Thyroid gland (tissue), 4 donors: Measurements from ENCODE around the gene SLC35F3. TPM values are rescaled to one million over a fixed set of nuclear protein-coding genes. Genes with fewer than 3 reads are reported as not detected.

Experiments
- DNase-seq, 2 donors: peaks; one replicate each; pipeline ENCODE4 v3.0.0-alpha.2; 2019
- H3K27ac ChIP-seq, 3 donors: fragments of 200-600 bp; sonication (generic); 1 replicate in 2 of 3; 2 replicates in 1 of 3; pipeline ENCODE4 v1.5.1; 2016 to 2019; ENCODE audit warnings: mild to moderate bottlenecking in 1 of 3, moderate library complexity in 1 of 3
- H3K27me3 ChIP-seq: fragments of 200-600 bp; sonication (generic); one replicate; pipeline ENCODE4 v1.5.1; 2019
- H3K36me3 ChIP-seq, 2 donors: fragments of 200-600 bp; sonication (generic); one replicate each; pipeline ENCODE4 v1.5.1; 2016 to 2019
- H3K4me1 ChIP-seq, 2 donors: fragments of 200-600 bp; sonication (generic); one replicate each; pipeline ENCODE4 v1.5.1; 2017 to 2019
- H3K4me3 ChIP-seq, 3 donors: fragments of 200-600 bp; sonication (generic); replicated peaks in 1 of 3; 1 replicate in 2 of 3; 2 replicates in 1 of 3; pipeline ENCODE4 v1.5.1; 2016; ENCODE audit warnings: mild to moderate bottlenecking in 1 of 3
- H3K9me3 ChIP-seq: fragments of 200-600 bp; sonication (generic); one replicate; pipeline ENCODE4 v1.5.1; 2017
- POLR2A ChIP-seq, 2 donors: fragments of 450-650 bp; IDR thresholded peaks; one replicate each; pipeline ENCODE4 v1.6.1; 2017; ENCODE audit warnings: antibody characterized with exemption in 2 of 2, mild to moderate bottlenecking in 2 of 2, moderate library complexity in 1 of 2
- WGBS, 2 donors: methylation state at CpG; one replicate each; pipeline ENCODE4 v1.1.5; 2017; 5-methylcytosine and 5-hydroxymethylcytosine counted together
- intact Hi-C: fragments of 100-400 bp; cut with DNase I; formaldehyde crosslinking; loops from one replicate; pipeline ENCODE4 v1.15.1; 2023
- total RNA-seq, 4 donors: library from RNA; depleted of rRNA; stranded (reverse); fragments of >200 nt; gene quantifications; one replicate each; pipeline ENCODE4 v1.2.3, GENCODE V29; 2016
- TF ChIP-seq, protein P1 (sequence below), 6 experiments: fragments of 200-600 bp in 3 of 6; fragments of 450-650 bp in 3 of 6; sonication (generic) in 3 of 6; IDR thresholded peaks; one replicate each; pipeline ENCODE4 v1.5.1; 2016 to 2019; ENCODE audit warnings: antibody characterized with exemption in 6 of 6, mild to moderate bottlenecking in 2 of 6, inconsistent platforms in 1 of 6, moderate library complexity in 1 of 6

SLC35F3 gene
- total RNA-seq, 4 donors from 2014 or later: 0.89 to 1.9 (median 1.5) TPM; not detected in 1

DNA sequence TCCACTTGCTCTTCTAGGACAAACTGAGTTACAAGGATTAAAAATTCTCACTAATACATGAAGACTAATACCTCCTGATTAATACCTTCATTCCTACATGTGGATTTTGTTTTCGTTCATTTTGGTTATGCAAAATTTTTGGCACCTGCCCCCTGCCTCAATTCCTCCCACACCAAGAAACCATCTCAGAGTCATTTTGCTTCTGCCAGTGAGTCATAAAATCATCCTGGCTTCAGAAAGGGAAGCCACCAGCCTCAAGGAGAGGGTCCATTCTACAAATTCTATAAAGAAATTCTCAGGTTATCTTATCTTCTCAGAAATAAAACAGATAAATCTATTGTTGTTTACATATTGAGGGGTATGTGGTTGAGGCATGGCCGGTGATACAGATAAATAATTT is 365.6 kb downstream of the SLC35F3 start:
- Histone ChIP-seq H3K36me3 (no peaks in the 10 kb centered on the region), H3K27me3 (no peaks in the 10 kb centered on the region), H3K4me1 (no peaks in the 10 kb centered on the region), H3K27ac (no peak overlapping the region), H3K4me3 (no peak overlapping the region), H3K9me3 (no peaks in the 10 kb centered on the region)
- 90 to 92% methylated on average over 2 of the region's 2 CpGs for WGBS, 2 donors
- no peak for DNase-seq
- no peak for TF ChIP-seq POLR2A (IDR thresholded peaks at IDR 0.05)
- TF ChIP-seq, protein P1, sequence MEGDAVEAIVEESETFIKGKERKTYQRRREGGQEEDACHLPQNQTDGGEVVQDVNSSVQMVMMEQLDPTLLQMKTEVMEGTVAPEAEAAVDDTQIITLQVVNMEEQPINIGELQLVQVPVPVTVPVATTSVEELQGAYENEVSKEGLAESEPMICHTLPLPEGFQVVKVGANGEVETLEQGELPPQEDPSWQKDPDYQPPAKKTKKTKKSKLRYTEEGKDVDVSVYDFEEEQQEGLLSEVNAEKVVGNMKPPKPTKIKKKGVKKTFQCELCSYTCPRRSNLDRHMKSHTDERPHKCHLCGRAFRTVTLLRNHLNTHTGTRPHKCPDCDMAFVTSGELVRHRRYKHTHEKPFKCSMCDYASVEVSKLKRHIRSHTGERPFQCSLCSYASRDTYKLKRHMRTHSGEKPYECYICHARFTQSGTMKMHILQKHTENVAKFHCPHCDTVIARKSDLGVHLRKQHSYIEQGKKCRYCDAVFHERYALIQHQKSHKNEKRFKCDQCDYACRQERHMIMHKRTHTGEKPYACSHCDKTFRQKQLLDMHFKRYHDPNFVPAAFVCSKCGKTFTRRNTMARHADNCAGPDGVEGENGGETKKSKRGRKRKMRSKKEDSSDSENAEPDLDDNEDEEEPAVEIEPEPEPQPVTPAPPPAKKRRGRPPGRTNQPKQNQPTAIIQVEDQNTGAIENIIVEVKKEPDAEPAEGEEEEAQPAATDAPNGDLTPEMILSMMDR (IDR thresholded peaks at IDR 0.05): no peak
- intact Hi-C loops: no loop called here

DNA sequence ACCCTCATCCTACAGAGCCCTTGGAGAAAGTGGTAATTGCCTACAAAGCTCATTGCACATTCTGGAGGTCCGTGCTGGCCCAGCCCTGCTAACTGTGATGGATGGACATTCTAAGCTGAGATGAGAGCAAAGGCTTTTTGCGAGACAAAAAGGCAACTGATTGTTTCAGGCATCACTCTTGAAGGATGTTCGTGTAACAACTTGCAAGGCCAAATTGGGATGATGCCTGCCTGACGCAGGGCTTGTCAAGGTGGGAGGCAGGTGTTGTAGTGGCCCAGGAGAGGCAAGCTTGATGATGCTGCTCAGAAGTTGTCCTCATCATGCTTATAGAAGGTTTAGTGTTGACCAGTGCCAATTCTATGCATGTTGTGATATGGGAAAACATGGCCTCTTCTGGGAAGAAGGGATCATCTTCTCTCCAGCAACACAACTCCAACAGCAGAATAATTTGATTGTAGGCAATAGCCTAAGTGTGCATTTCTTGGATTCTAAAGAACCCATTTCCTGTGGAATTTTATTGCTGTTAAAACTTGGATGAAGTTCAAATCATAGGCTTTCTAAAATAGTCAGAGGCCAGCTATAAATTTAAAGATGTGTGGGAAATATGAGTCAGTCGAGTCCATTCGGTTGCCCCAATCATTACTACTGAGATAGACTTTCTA is 366.2 kb downstream of the SLC35F3 start:
- WGBS, 2 donors: 82 to 91% methylated on average over 6 of the region's 6 CpGs
- Histone ChIP-seq H3K9me3 (no peaks in the 10 kb centered on the region), H3K27me3 (no peaks in the 10 kb centered on the region), H3K27ac (no peak overlapping the region), H3K4me3 (no peak overlapping the region), H3K36me3 (no peaks in the 10 kb centered on the region), H3K4me1 (no peaks in the 10 kb centered on the region)
- intact Hi-C loops: no loop called here
- DNase-seq: no peak
- TF ChIP-seq, protein P1 (IDR thresholded peaks at IDR 0.05): no peak
- no peak for TF ChIP-seq POLR2A (IDR thresholded peaks at IDR 0.05)

DNA sequence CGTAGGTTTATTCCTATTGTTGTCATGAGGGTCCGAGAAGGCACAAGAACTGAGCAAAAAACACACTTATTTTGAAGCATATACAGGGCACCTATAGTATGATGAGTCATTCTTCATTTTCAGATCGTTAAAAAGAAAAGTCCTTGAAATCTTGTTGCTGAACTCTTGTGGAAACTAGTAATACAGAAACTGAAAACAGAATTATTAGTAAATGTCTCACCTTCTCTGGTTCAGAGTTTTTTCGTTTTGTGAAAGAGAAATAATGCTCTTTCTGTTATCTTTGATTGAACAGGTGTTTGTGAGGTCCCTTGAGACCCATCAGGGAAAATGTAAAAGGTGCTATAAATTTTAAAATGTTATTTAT is 366.7 kb downstream of the SLC35F3 start:
- H3K4me1 ChIP-seq: no peaks in the 10 kb centered on the region
- WGBS, 2 donors: 71 to 85% methylated on average over 4 of the region's 4 CpGs
- no peak overlapping the region for H3K4me3 ChIP-seq
- H3K27me3 ChIP-seq: no peaks in the 10 kb centered on the region
- no peak for DNase-seq
- no peaks in the 10 kb centered on the region for H3K9me3 ChIP-seq
- H3K36me3 ChIP-seq: no peaks in the 10 kb centered on the region
- TF ChIP-seq, protein P1 (IDR thresholded peaks at IDR 0.05): no peak
- no peak for TF ChIP-seq POLR2A (IDR thresholded peaks at IDR 0.05)
- H3K27ac ChIP-seq: no peak overlapping the region
- intact Hi-C loops: no loop called here

DNA sequence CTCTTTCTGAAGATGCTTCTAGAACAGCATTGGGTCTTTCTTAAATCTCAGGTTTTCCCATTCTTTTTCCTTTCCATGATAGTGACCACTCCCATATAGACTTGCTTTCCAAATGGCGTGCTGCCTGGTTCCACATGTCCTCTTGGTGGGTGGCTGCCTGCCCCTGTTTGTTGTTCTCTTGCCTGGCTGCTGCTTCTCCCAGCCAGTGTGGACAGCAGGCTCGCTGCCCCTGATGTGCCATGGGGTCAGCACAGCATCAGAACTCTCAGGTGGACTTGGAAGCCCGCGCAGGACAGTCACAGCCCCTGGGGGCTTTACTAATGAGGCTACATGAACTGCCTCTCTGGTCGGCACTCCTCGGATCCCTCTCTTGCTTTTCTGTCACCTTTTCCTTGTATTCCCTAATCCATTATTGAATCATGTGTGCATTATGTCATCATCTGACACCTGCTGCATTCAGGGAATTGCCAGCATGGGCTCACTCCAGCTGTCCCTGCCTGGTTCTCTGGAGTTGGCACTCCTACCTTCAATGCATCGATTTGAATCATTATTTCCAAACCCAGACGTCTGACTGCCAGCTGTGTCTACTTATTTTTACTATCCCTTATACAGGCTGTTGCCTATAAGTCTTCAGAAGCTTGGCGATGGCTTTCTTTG is 368.3 kb downstream of the SLC35F3 start:
- intact Hi-C loops: no loop called here
- H3K27me3 ChIP-seq: no peaks in the 10 kb centered on the region
- H3K4me3 ChIP-seq: no peak overlapping the region
- WGBS, 2 donors: 88 to 89% methylated on average over 9 of the region's 9 CpGs
- H3K9me3 ChIP-seq: no peaks in the 10 kb centered on the region
- H3K4me1 ChIP-seq: no peaks in the 10 kb centered on the region
- no peak overlapping the region for H3K27ac ChIP-seq
- H3K36me3 ChIP-seq: no peaks in the 10 kb centered on the region
- no peak for TF ChIP-seq POLR2A (IDR thresholded peaks at IDR 0.05)
- TF ChIP-seq, protein P1 (IDR thresholded peaks at IDR 0.05): no peak
- DNase-seq: no peak

DNA sequence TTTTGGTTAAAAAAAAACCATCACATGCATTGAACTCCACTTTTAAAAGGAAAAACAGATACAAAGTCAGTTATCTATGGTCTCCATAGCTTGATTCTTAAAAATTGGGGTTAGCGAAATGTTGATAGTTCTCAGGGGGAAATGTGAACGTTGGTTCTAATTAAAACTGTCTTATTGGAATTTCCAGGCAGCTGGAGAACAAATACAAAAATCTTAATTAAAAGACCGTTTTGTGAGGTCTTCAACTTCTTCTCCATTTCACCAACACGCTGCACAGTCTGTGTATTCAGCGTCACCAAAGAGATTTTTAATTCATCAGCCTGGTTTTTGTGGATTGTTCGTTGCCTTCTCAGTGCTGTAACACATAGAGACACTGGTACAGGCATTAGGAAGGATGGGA is 369.5 kb downstream of the SLC35F3 start:
- 89 to 91% methylated on average over 6 of the region's 6 CpGs for WGBS, 2 donors
- no peak for TF ChIP-seq POLR2A (IDR thresholded peaks at IDR 0.05)
- TF ChIP-seq, protein P1 (IDR thresholded peaks at IDR 0.05): no peak
- H3K4me3 ChIP-seq: no peak overlapping the region
- intact Hi-C loops: no loop called here
- no peak overlapping the region for H3K27ac ChIP-seq
- H3K36me3 ChIP-seq: no peaks in the 10 kb centered on the region
- H3K9me3 ChIP-seq: no peaks in the 10 kb centered on the region
- DNase-seq: no peak
- H3K27me3 ChIP-seq: no peaks in the 10 kb centered on the region
- H3K4me1 ChIP-seq: no peaks in the 10 kb centered on the region
